Germinal center (tissue), 1 donor: ENCODE results near the gene ARHGDIG.
"Not testable (repeated sequence)": the region's sequence is repeated elsewhere in the genome, so short reads cannot be mapped to it uniquely, and the experiment has no call there.

Experiments
- DNase-seq: peaks from one replicate; pipeline ENCODE4 v3.0.0; 2012; ENCODE audit warnings: mixed read lengths, low spot score

ARHGDIG gene

DNA sequence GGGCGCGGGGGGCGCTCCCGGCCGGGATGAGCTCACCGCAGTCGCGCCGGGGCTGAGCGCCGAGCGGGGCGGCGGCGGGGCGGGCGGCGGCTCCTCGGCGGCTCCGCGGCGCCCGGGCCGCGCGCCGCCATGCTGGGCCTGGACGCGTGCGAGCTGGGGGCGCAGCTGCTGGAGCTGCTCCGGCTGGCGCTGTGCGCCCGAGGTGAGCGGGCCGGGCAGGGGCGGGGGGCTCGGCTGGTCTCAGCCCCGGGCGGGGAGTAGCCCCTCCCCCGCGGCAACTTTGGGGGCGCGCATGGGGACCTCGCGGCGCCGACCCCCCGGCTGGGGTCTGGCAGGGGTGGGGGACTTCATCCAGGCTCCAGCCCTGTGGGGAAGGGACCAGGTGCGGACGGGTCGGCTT, at the start of gene ARHGDIG:
Gene ARHGDIG (plus strand): TSS at position 40 of the 400 bp plus-strand sequence. CDS start 90 bp downstream, at position 130.
- no peak for DNase-seq

DNA sequence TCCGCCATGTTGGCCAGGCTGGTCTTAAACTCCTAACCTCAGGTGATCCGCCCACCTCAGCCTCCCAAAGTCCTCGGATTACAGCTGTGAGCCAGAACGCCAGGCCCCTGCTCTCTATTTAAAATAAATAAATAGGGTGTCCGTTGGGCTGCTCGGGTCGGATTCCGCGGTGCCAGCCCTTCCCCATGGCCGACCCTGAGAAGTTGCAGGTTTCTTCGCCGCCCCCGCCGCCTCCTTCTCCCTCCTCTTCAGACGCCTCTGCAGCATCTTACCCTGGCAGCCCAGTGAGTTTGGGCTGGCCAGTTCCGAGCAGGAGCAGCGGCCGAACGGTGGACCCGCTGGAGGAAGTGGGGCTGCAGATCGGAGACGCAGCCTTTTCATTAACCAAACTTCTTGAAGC, 49.4 kb upstream of the ARHGDIG start:
- no peak for DNase-seq

DNA sequence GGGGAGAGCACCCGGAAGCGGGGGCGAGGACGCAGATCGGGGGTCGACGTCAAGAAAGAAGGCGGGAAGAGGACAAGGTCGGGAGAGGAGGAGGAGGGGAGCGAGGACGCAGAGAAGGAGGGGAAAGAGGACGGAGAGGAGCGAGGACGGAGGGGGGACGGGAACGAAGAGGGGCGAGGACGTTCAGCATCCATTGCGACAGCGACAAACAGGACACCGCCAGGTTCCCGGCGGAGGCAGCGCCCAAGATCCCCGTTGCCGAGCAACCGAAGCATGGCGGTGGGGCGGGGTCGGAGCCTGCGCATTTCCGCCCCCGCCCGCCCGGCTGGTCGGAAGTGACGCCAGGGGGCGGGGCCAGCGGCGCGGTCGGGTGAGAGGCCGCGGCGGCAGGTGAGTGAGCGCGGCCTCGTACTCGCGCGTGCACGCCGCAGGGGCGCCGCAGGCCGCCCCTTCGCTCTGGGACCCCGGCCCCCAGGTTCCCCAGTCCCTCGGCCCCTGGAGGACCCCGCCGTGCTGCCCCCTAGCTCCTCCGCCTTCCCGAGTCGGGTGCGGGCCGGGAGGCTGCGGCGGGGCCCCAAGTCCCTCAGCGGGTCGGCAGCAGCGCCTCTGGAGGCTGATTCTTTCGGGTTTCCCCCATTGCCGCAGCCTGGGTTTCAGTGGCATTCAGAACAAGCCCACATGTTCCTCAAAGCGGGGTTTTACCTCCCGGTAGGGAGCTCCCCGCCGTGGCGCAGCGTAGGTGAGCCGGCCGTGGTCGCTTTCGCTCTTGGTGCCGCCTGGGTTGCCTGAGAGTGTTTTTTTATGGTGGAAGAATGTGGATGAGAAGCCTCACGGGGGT, 45.7 kb upstream of the ARHGDIG start, which contains the start of gene FAM234A:
Gene FAM234A (plus strand): TSS at position 354 of the 838 bp plus-strand sequence. CDS start 19,593 bp downstream, outside the sequence.
- peak; percentile 96 for DNase-seq

DNA sequence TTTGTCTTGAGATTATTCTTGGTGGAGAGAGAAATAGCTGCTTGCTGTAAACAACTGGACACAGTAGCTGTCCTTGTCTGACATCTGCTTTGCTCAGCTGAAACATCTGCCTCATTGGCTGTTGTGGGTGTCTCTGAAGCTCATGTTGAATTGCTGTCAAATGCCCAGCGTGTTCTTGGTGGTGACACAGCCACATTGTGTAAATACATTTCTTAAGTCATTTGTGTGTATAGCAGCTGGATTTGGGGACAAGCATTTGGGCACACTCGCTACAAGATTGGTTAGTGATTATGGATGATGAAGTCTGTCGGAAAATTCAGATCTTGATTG, 40.5 kb upstream of the ARHGDIG start:
- DNase-seq = no peak

DNA sequence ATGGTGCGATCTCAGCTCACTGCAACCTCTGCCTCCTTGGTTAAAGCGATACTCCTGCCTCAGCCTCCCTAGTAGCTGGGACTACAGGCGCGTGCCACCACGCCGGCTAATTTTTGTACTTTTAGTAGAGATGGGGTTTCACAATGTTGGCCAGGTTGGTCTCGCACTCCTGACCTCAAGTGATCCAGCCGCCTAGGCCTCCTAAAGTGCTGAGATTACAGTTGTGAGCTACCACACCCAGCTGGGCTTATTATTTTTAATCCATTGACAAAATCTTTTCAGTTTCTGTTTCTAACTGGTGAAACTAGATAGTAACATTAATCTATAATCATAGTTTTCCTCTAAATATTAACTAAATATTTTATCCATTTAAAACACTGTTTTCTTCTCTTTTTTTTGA, 39.8 kb upstream of the ARHGDIG start:
- DNase-seq = no peak

GRCh38 chr16:242281-242680, 38.1 kb upstream of the ARHGDIG start:
- DNase-seq = no peak

GRCh38 chr16:243348-243747, 37.0 kb upstream of the ARHGDIG start:
- no peak for DNase-seq

DNA sequence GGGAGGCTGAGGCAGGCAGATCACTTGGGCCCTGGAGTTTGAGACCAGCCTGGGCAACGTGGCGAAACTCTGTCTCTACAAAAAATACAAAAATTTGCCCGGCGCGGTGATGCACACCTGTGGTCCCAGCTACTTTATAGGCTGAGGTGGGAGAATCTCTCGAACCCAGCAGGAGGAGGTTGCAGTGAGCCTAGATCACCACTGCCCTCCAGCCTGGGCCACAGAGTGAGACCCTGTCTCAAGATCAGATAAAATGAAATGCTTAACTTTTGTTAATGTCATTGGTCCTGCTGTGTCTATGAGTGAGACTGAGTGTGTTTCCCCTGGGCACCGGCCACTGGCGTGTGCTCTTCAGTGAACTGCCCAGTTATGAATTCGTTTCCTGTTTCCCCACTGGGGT, 35.3 kb upstream of the ARHGDIG start:
- DNase-seq = no peak

GRCh38 chr16:247027-247426, 33.4 kb upstream of the ARHGDIG start:
- DNase-seq = no peak

DNA sequence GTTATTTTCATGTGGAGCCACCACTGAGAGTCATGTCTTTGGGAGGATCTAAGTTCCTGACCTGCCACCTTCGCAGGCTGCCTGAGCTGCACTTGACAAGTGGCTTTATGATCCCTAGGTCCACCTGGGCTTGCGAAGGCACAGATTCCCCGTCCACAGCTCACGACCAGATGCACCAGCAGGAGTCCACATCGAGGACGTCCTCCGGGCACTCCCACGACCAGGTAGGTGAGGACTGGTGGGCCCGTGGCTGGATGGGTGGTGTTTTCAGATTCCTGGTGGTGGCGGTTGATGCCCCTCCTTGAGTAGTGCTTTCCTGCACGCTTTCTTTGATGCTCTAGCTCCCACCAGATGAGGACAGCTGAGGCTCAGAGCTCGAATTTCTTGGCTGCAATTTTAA, 31.0 kb upstream of the ARHGDIG start:
- no peak for DNase-seq

- peak; percentile 18 for DNase-seq
Observed at GRCh38 chr16:252366-253337, 27.7 kb upstream of the ARHGDIG start.

- no peak for DNase-seq
Observed at GRCh38 chr16:253833-254232, 26.6 kb upstream of the ARHGDIG start.

DNA sequence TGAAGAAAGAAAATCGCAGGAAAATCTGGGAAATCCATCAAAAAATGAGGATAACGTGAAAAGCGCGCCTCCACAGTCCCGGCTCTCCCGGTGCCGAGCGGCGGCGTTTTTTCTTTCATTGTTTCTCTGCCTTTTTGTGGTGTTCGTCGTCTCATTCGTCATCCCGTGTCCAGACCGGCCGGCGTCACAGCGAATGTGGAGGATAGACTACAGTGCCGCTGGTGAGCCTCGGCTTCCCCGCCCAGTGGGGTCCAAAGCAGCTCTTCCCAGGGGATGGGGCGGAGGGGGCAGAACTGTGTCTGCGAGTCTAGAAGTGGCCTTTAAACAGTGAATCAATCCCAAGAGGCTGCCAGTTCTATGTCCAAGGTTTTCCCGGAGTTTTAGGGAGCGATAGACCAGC, 25.9 kb upstream of the ARHGDIG start:
- no peak for DNase-seq

DNA sequence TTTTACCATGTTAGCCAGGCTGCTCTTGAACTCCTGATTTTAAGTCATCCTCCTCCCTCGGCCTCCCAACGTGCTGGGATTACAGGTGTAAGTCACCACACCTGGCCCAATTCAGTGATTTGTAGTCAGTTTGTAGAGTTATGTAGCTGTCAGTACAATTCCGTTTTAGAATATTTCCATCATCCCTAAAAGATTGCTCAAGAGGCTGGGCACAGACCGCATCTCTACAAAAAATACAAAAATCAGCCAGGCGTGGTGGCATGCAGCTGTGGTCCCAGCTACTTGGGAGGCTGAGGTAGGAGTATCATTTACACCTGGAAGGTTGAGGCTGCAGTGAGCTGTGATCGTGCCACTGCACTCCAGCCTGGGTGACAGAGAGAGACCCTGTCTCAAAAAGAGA, 25.2 kb upstream of the ARHGDIG start:
- no peak for DNase-seq

GRCh38 chr16:258091-258490, 22.3 kb upstream of the ARHGDIG start:
- not testable (repeated sequence) for DNase-seq

GRCh38 chr16:259226-259625, 21.2 kb upstream of the ARHGDIG start:
- DNase-seq = no peak

- DNase-seq = no peak
Observed at GRCh38 chr16:259814-260253, 20.6 kb upstream of the ARHGDIG start.

GRCh38 chr16:260326-260725, 20.1 kb upstream of the ARHGDIG start:
- no peak for DNase-seq

DNA sequence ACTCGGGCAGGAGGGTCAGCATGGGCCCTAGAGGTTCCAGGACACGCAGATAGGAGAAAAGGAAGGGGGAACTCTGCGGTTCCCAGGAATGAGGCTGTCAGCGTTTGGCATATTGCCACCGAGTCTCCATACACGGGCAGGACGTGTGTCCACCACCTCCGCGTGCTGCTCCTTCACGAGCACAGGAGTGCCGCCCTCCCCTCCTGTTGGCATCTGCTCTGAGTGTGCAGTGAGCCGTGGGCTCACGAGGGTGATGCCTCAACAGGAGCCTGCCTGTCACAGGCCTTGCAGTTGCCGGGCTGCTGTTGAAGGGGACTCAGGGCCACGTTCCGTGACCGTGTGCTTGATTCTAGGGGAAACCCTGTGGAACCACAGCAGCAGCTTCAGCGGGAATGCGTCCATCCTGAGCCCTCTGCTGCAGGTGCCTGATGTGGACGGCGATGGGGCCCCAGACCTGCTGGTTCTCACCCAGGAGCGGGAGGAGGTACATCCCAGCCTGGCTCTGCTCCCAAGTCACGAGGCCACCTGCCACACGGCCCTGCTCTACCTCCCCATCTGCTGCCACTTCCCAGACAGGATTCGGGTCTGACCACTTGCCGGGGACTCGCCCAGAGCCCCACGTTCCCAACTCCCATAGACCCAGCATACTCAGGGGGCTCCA, 19.2 kb upstream of the ARHGDIG start:
- no peak for DNase-seq

DNA sequence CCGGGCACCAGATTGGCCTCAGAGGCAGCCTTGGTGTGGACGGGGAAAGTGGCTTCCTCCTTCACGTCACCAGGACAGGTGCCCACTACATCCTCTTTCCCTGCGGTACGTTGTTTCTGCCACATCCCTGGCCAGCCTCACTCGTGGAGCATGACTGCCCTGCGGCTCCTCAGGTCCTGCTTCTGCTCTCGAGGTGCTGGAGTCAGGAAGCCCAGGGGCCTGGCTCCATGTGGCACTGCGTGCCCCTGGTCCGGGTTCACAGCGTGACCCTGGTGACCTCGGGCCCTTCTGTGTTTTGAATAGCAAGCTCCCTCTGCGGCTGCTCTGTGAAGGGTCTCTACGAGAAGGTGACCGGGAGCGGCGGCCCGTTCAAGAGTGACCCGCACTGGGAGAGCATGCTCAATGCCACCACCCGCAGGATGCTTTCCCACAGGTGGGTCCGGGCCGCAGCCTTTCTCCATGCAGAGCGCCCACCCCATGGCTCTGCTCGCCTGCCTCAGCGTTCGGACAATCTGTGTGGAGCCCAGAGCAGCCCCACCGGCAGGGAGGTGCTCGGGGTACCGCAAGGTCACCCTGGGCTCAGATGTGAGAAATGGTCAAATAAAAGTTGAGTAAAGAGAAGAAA, 18.2 kb upstream of the ARHGDIG start:
- DNase-seq = no peak

DNA sequence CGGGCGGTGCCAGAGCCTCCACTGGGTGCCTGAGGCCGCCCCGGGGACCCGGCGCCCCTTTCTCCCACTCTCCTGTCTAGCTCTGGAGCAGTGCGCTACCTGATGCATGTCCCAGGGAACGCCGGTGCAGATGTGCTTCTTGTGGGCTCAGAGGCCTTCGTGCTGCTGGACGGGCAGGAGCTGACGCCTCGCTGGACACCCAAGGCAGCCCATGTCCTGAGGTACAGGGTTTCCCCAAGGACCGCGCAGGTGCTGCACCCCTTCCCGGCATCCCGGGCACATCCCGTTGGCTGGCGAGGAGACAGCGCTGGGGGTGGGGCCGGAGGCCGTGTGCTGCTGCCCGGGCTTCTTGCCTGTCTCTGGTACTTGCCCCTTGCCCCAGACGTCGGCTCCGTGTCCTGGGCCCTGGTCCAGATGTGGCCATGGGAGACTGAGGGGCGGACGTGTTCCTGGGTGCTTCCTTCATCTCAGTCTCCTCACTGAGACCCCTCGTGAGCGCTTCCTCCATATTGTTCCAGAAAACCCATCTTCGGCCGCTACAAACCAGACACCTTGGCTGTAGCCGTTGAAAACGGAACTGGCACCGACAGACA, 17.1 kb upstream of the ARHGDIG start:
- DNase-seq = no peak
